Measurements from ENCODE around the gene EFCAB9.

Gene EFCAB9

GRCh38 chr5:172186114-172186695 is 7.8 kb upstream of the EFCAB9 start:
- TF ChIP-seq CTCF (IDR thresholded peaks at IDR 0.05; ENCODE audit: low read depth, low read length) = no peak
- no peak for DNase-seq (ENCODE audit: low read depth in 2 of 2)
- peak overlapping the region; percentile 96 to 97 for H3K4me3 ChIP-seq (replicated peaks in 1 of 2; ENCODE audit: low read depth in 2 of 2, low read length in 2 of 2)

- peak; percentile 3 for TF ChIP-seq CTCF (IDR thresholded peaks at IDR 0.05; ENCODE audit: low read depth, low read length)
- DNase-seq (ENCODE audit: low read depth in 2 of 2) = peak; percentile 71 to 80
- peak overlapping the region; percentile 96 to 97 for H3K4me3 ChIP-seq (replicated peaks in 1 of 2; ENCODE audit: low read depth in 2 of 2, low read length in 2 of 2)
Observed at GRCh38 chr5:172187118-172188032, 6.6 kb upstream of the EFCAB9 start.

GRCh38 chr5:172188033-172188892 is 5.7 kb upstream of the EFCAB9 start, which contains the start of gene STK10:
TSS of gene STK10 (minus strand) at chr5:172188224. CDS start at chr5:172188042, 182 bp downstream.
- DNase-seq (ENCODE audit: low read depth in 2 of 2) = peak; percentile 88 to 97
- peak within 1 kb of the TSS; percentile 96 to 97 for H3K4me3 ChIP-seq (replicated peaks in 1 of 2; ENCODE audit: low read depth in 2 of 2, low read length in 2 of 2)
- TF ChIP-seq CTCF (IDR thresholded peaks at IDR 0.05; ENCODE audit: low read depth, low read length) = peak; percentile 69

- no peak for TF ChIP-seq CTCF (IDR thresholded peaks at IDR 0.05; ENCODE audit: low read depth, low read length)
- peak overlapping the region in 1 of 2 donors; percentile 97 for H3K4me3 ChIP-seq (replicated peaks in 1 of 2; ENCODE audit: low read depth in 2 of 2, low read length in 2 of 2)
- no peak for DNase-seq (ENCODE audit: low read depth in 2 of 2)
Observed at GRCh38 chr5:172188893-172189692, 4.9 kb upstream of the EFCAB9 start.

GRCh38 chr5:172189693-172190296 is 4.2 kb upstream of the EFCAB9 start:
- no peak for DNase-seq (ENCODE audit: low read depth in 2 of 2)
- TF ChIP-seq CTCF (IDR thresholded peaks at IDR 0.05; ENCODE audit: low read depth, low read length) = no peak
- no peak overlapping the region for H3K4me3 ChIP-seq (replicated peaks in 1 of 2; ENCODE audit: low read depth in 2 of 2, low read length in 2 of 2)

All from cardiac fibroblast (primary cell).